Activated CD8-positive, alpha-beta T cell treated with anti-CD3 and anti-CD28 coated beads for 36 hours (primary cell): ENCODE data around the gene EHMT1. TPM values are rescaled to one million over a fixed set of nuclear protein-coding genes. Genes with fewer than 3 reads are reported as not detected.

Experiments
- ATAC-seq: fragments of 200-7000 bp; cut with Tn5 transposase; one replicate; pipeline ENCODE4 v1.10.0; 2021; ENCODE audit warnings: mild to moderate bottlenecking, moderate library complexity
- CTCF ChIA-PET: fragments of 350-600 bp; sonication (Branson Sonifier 250); formaldehyde crosslinking; loops from one replicate; lab custom pipeline; 2021; ENCODE audit warnings: antibody characterized with exemption; lab: Charles Lee
- POLR2A ChIA-PET: fragments of 350-600 bp; sonication (Branson Sonifier 250); formaldehyde crosslinking; loops from one replicate; lab custom pipeline; 2021; ENCODE audit warnings: antibody characterized with exemption; lab: Charles Lee
- DNase-seq: peaks from one replicate; pipeline ENCODE4 v3.0.0-alpha.2; 2020
- H3K27ac Mint-ChIP-seq: one replicate; pipeline ENCODE4 v1.8.0; 2021; ENCODE audit warnings: mild to moderate bottlenecking, mixed read lengths
- H3K27me3 Mint-ChIP-seq: one replicate; pipeline ENCODE4 v1.8.0; 2021; ENCODE audit warnings: mixed read lengths
- H3K36me3 Mint-ChIP-seq: one replicate; pipeline ENCODE4 v1.8.0; 2021; ENCODE audit warnings: low read depth, mixed read lengths
- H3K4me1 Mint-ChIP-seq: one replicate; pipeline ENCODE4 v1.8.0; 2021; ENCODE audit warnings: low read depth, mixed read lengths
- H3K4me3 Mint-ChIP-seq: one replicate; pipeline ENCODE4 v1.8.0; 2021; ENCODE audit warnings: mild to moderate bottlenecking, moderate library complexity, mixed read lengths
- H3K9me3 Mint-ChIP-seq: one replicate; pipeline ENCODE4 v1.8.0; 2021; ENCODE audit warnings: mixed read lengths
- intact Hi-C: fragments of 100-400 bp; cut with micrococcal nuclease; formaldehyde crosslinking; loops from one replicate; pipeline ENCODE4 v1.10.0; 2022
- total RNA-seq, 2 experiments: library from RNA; stranded (reverse); gene quantifications; one replicate each; pipeline ENCODE4 v1.2.3, GENCODE V29; 2021
- TF ChIP-seq, protein P1 (sequence below): fragments of 200-600 bp; IDR thresholded peaks from one replicate; pipeline ENCODE4 v1.8.0; 2022; ENCODE audit warnings: antibody characterized with exemption, mild to moderate bottlenecking

The EHMT1 gene
- total RNA-seq, 2 experiments from 2014 or later = 62.1 to 67.1 TPM

DNA sequence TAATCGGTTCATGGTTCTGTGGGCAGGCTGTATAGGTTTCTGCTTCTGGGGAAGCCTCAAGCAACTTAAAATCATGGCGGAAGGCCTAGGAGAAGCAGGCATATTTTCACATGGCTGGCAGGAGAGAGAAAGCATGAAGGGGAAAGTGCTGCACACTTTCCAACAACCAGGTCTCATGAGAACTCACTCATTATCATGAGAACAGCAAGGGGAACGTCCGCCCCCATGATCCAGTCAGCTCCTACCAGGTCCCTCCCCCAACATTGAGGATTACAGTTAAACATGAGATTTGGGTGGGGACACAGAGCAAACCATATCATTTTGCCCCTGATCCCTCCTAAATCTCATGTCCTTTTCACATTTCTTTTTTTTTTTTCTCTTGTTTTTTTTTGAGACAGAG, 82.1 kb downstream of the EHMT1 start:
- ChIA-PET CTCF (no interaction called here), POLR2A (no interaction called here)
- H3K36me3 Mint-ChIP-seq = peaks cover 34% of the 10 kb centered on the region
- H3K4me1 Mint-ChIP-seq = peaks cover 44% of the 10 kb centered on the region
- H3K9me3 Mint-ChIP-seq = peaks cover 22% of the 10 kb centered on the region
- no peaks in the 10 kb centered on the region for H3K27me3 Mint-ChIP-seq
- no peak overlapping the region for H3K4me3 Mint-ChIP-seq
- no peak for ATAC-seq
- H3K27ac Mint-ChIP-seq = no peak overlapping the region
- TF ChIP-seq, protein P1, sequence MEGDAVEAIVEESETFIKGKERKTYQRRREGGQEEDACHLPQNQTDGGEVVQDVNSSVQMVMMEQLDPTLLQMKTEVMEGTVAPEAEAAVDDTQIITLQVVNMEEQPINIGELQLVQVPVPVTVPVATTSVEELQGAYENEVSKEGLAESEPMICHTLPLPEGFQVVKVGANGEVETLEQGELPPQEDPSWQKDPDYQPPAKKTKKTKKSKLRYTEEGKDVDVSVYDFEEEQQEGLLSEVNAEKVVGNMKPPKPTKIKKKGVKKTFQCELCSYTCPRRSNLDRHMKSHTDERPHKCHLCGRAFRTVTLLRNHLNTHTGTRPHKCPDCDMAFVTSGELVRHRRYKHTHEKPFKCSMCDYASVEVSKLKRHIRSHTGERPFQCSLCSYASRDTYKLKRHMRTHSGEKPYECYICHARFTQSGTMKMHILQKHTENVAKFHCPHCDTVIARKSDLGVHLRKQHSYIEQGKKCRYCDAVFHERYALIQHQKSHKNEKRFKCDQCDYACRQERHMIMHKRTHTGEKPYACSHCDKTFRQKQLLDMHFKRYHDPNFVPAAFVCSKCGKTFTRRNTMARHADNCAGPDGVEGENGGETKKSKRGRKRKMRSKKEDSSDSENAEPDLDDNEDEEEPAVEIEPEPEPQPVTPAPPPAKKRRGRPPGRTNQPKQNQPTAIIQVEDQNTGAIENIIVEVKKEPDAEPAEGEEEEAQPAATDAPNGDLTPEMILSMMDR = no peak
- intact Hi-C loops = no loop called here
- no peak for DNase-seq

DNA sequence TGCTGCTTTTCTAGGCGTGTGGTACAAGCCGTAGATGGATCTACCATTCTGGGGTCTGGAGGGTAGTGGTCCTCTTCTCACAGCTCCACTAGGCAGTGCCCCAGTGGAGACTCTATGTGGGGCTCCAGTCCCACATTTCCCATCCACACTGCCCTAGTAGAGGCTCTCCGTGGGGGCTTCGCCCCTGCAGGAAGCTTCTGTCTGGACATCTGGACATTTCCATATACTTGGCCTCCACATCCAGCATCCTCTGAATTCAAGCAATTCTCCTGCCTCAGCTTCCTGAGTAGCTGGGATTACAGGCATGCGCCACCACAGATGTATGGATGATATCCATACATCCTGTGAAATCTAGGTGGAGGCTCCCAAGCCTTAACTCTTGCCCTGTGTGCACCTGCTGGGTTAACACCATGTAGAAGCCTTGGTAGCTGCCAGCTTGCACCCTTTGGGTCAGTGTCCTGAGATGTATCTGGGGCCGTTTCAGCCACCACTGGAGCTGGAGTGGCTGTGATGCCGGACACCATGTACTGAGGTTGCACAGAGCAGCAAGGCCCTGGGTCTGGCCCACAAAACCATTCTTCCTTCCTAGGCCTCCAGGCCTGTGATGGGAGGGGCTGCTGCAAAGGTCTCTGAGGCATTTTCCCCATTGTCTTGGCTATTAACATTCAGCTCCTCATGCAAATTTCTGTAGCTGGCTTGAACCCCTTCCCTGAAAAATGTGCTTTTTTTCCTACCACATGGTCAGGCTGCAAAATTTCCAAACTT, 84.0 kb downstream of the EHMT1 start:
- CTCF ChIA-PET = interaction anchor here (1.2 to 2.6 kb wide), 2 partner anchors 8 to 30 kb away, joined by 4 to 8 read pairs; no protein-coding TSS in a partner anchor
- DNase-seq (no peak), ATAC-seq (no peak)
- intact Hi-C loops = no loop called here
- Mint-ChIP-seq H3K4me3 (no peak overlapping the region), H3K4me1 (peaks cover 45% of the 10 kb centered on the region), H3K27me3 (no peaks in the 10 kb centered on the region), H3K36me3 (peaks cover 32% of the 10 kb centered on the region), H3K27ac (no peak overlapping the region), H3K9me3 (peaks cover 22% of the 10 kb centered on the region)
- TF ChIP-seq, protein P1 = no peak
- POLR2A ChIA-PET = no interaction called here

DNA sequence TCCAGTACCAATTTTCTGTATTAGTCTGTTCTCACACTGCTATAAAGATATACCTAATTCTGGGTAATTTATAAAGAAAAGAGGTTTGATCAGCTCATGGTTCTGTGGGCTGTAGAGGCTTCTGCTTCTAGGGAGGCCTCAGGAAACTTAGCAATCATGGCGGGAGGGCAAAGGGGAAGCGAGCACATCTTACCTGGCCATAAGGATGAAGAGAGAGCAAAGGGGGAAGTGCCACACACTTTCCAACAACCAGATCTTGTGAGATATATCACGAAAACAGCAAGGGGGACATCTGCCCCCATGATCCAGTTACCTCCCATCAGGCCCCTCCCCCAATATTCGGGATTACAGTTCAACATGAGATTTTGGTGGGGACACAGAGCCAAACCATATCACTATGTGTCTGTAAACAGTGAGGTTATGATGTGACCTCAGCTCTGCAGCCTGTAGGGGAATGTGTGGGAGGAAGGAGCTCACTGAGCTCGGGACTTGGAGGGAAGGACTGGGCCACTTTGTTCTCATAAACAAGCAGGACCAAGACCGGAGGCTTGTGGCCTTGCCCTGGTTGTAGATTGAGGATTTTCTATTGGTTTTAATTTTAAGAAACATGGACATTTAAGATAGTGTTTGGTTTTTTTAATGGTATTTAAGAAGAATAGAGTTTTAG, 85.2 kb downstream of the EHMT1 start:
- ChIA-PET CTCF (interaction anchor here (1.2 to 2.6 kb wide), 2 partner anchors 9 to 31 kb away, joined by 4 to 8 read pairs; no protein-coding TSS in a partner anchor), POLR2A (no interaction called here)
- intact Hi-C loops = no loop called here
- ATAC-seq = no peak
- Mint-ChIP-seq H3K36me3 (peaks cover 32% of the 10 kb centered on the region), H3K4me1 (peaks cover 48% of the 10 kb centered on the region), H3K27me3 (no peaks in the 10 kb centered on the region), H3K9me3 (peaks cover 22% of the 10 kb centered on the region), H3K27ac (no peak overlapping the region), H3K4me3 (no peak overlapping the region)
- no peak for DNase-seq
- TF ChIP-seq, protein P1 = no peak

DNA sequence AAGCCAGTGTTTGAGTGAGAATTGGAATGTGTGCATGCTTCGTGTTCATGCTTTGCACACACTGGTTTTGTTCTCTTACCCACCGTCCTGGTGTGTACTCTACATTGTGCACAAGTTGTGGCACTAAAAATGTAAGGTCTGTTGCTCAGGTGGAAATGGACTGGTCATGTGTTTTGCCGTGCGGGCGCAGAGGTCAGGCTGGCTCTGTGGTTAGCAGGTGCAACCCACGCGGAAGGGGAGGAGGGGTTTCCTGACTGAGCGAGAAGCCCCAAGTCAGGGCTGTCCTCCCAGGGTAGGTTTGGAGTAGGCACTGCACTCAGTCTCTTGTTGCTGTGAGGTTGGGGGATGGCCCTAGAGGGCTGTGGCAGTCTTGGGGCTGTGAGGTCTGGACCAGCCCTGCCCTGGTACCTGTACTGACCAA, 86.6 kb downstream of the EHMT1 start:
- no peak overlapping the region for H3K4me3 Mint-ChIP-seq
- ATAC-seq = peak; percentile 90
- POLR2A ChIA-PET = no interaction called here

More for the DNA sequence above, 86.6 kb downstream of the EHMT1 start:
- peak; percentile 78 for DNase-seq
- Mint-ChIP-seq H3K27ac (peak overlapping the region; percentile 53), H3K4me1 (peaks cover 45% of the 10 kb centered on the region), H3K36me3 (peaks cover 30% of the 10 kb centered on the region), H3K9me3 (peaks cover 22% of the 10 kb centered on the region), H3K27me3 (no peaks in the 10 kb centered on the region)
- TF ChIP-seq, protein P1 = no peak
- CTCF ChIA-PET = interaction anchor here (0.7 to 1.8 kb wide), 2 partner anchors 10 to 32 kb away, joined by 3 to 5 read pairs; no protein-coding TSS in a partner anchor
- intact Hi-C loops = no loop called here
